Adrenal gland (tissue), 12 donors: Measurements from ENCODE around the gene VPS39. TPM values are rescaled to one million over a fixed set of nuclear protein-coding genes. Genes with fewer than 3 reads are reported as not detected.

ENCODE experiments used
- DNase-seq, 7 donors: peaks; one replicate each; pipeline ENCODE4 v3.0.0-alpha.2; 2019 to 2020
- H3K27ac ChIP-seq, 5 donors: fragments of 200-600 bp; sonication (generic) in 4 of 5; 1 replicate in 3 of 5; 2 replicates in 2 of 5; pipeline versions ENCODE4 v1.5.1 to v1.8.0; 2016 to 2020; ENCODE audit warnings: mild to moderate bottlenecking in 1 of 5
- H3K27me3 ChIP-seq: fragments of 200-600 bp; 2 replicates; pipeline ENCODE4 v1.8.0; 2021
- H3K36me3 ChIP-seq, 2 donors: fragments of 200-600 bp; replicated peaks in 1 of 2; 1 replicate in 1 of 2; 2 replicates in 1 of 2; pipeline versions ENCODE4 v1.5.1 to v1.8.0; 2018 to 2022
- H3K4me1 ChIP-seq, 2 donors: fragments of 200-600 bp; replicated peaks in 1 of 2; 1 replicate in 1 of 2; 2 replicates in 1 of 2; pipeline versions ENCODE4 v1.5.1 to v1.8.0; 2018 to 2021
- H3K4me3 ChIP-seq, 4 donors: fragments of 200-600 bp; sonication (generic) in 3 of 4; one replicate each; pipeline ENCODE4 v1.5.1; 2016 to 2018
- H3K9me3 ChIP-seq, 3 donors: fragments of 200-600 bp; sonication (generic) in 1 of 3; replicated peaks in 1 of 3; 1 replicate in 2 of 3; 2 replicates in 1 of 3; pipeline versions ENCODE4 v1.5.1 to v1.8.0; 2016 to 2021
- POLR2A ChIP-seq, 2 donors: fragments of 450-650 bp; IDR thresholded peaks; one replicate each; pipeline ENCODE4 v1.6.1; 2017; ENCODE audit warnings: antibody characterized with exemption in 2 of 2, mild to moderate bottlenecking in 2 of 2, moderate library complexity in 1 of 2
- WGBS, 4 donors: extraction: QIAGEN DNeasy Blood & Tissue Kit in 2 of 4; methylation state at CpG; one replicate each; pipeline versions ENCODE4 v1.1.5 to v1.1.7; 2013 to 2017; 5-methylcytosine and 5-hydroxymethylcytosine counted together
- intact Hi-C, 2 donors: fragments of 100-400 bp; cut with DNase I; formaldehyde crosslinking; loops; one replicate each; pipeline versions ENCODE4 v1.14.1 to v1.15.0; 2022 to 2023
- polyA plus RNA-seq, 3 donors: library from polyadenylated mRNA; stranded (reverse); fragments of 200-250 nt in 2 of 3; fragments of 350-450 nt in 1 of 3; fragmentation: Illumina TruSeq in 1 of 3; extraction: RNeasy Lipid Tissue Mini Kit (QIAGEN cat#74804) in 1 of 3; gene quantifications; one replicate each; pipeline ENCODE4 v1.2.3, GENCODE V29; 2013 to 2014
- total RNA-seq, 9 donors: library from RNA; depleted of rRNA in 4 of 9; stranded (reverse); fragments of >200 nt in 4 of 9; fragments of 120-200 nt in 1 of 9; fragmentation: NEBNext Ultra II Directional in 1 of 9; extraction: Animal tissue kit (Norgen Biotek cat#: 25700) in 1 of 9; gene quantifications; one replicate each; pipeline versions ENCODE4 v1.1.0 to v1.2.4, GENCODE V29; 2013 to 2023
- TF ChIP-seq, protein P1 (sequence below), 6 experiments: fragments of 450-650 bp in 4 of 6; fragments of 200-600 bp in 2 of 6; sonication (generic) in 1 of 6; IDR thresholded peaks; 1 replicate in 5 of 6; 2 replicates in 1 of 6; pipeline versions ENCODE4 v1.5.1 to v1.8.0; 2016 to 2021; ENCODE audit warnings: antibody characterized with exemption in 6 of 6, mild to moderate bottlenecking in 2 of 6, moderate library complexity in 1 of 6
- donor health status: healthy with polysubstance abuse.
- donor health status: Bipolar disorder and iron deficiency.
- donor health status: DM: yes; HTN: yes; CAD: no.
- donor health status: DM: no; HTN: no; CAD: no.
- donor health status: DM: no; HTN: no; CAD: no.
- donor health status: DM: yes; HTN: yes; CAD: no.

The VPS39 gene
- total and polyA plus RNA-seq, 12 donors = 42.4 to 159 (median 70.4) TPM

GRCh38 chr15:42228036-42228435, 19.9 kb upstream of the VPS39 start:
- Histone ChIP-seq H3K4me1 (no peaks in the 10 kb centered on the region), H3K36me3 (peaks cover 0 to 71% of the 10 kb centered on the region in 2 donors), H3K27ac (no peak overlapping the region), H3K9me3 (no peaks in the 10 kb centered on the region), H3K27me3 (no peaks in the 10 kb centered on the region), H3K4me3 (no peak overlapping the region)
- no peak for DNase-seq
- WGBS, 4 donors = 45 to 67% (median 58%) methylated on average over 1 of the region's 1 CpG
- TF ChIP-seq, protein P1, sequence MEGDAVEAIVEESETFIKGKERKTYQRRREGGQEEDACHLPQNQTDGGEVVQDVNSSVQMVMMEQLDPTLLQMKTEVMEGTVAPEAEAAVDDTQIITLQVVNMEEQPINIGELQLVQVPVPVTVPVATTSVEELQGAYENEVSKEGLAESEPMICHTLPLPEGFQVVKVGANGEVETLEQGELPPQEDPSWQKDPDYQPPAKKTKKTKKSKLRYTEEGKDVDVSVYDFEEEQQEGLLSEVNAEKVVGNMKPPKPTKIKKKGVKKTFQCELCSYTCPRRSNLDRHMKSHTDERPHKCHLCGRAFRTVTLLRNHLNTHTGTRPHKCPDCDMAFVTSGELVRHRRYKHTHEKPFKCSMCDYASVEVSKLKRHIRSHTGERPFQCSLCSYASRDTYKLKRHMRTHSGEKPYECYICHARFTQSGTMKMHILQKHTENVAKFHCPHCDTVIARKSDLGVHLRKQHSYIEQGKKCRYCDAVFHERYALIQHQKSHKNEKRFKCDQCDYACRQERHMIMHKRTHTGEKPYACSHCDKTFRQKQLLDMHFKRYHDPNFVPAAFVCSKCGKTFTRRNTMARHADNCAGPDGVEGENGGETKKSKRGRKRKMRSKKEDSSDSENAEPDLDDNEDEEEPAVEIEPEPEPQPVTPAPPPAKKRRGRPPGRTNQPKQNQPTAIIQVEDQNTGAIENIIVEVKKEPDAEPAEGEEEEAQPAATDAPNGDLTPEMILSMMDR (IDR thresholded peaks at IDR 0.05) = no peak
- TF ChIP-seq POLR2A (IDR thresholded peaks at IDR 0.05) = no peak
- intact Hi-C loops = no loop called here

- DNase-seq = no peak
- Histone ChIP-seq H3K27ac (no peak overlapping the region), H3K4me3 (no peak overlapping the region), H3K9me3 (no peaks in the 10 kb centered on the region), H3K36me3 (peaks cover 0 to 65% of the 10 kb centered on the region in 2 donors), H3K27me3 (no peaks in the 10 kb centered on the region), H3K4me1 (no peaks in the 10 kb centered on the region)
- intact Hi-C loops = no loop called here
- 82 to 97% (median 96%) methylated on average over 5 of the region's 5 CpGs for WGBS, 4 donors
- TF ChIP-seq, protein P1 (IDR thresholded peaks at IDR 0.05) = no peak
Measured at GRCh38 chr15:42226648-42227047, 18.5 kb upstream of the VPS39 start.

- H3K4me1 ChIP-seq = no peaks in the 10 kb centered on the region
- intact Hi-C loops = no loop called here
- TF ChIP-seq POLR2A (IDR thresholded peaks at IDR 0.05) = no peak
- TF ChIP-seq, protein P1 (IDR thresholded peaks at IDR 0.05) = no peak
- H3K36me3 ChIP-seq = peaks cover 0 to 64% of the 10 kb centered on the region in 2 donors
- no peaks in the 10 kb centered on the region for H3K9me3 ChIP-seq
- DNase-seq = no peak
- no peak overlapping the region for H3K27ac ChIP-seq
- H3K27me3 ChIP-seq = no peaks in the 10 kb centered on the region
- 45 to 49% (median 48%) methylated on average over 2 of the region's 2 CpGs for WGBS, 4 donors
- no peak overlapping the region for H3K4me3 ChIP-seq
Measured at GRCh38 chr15:42220216-42220615, 12.1 kb upstream of the VPS39 start.

DNA sequence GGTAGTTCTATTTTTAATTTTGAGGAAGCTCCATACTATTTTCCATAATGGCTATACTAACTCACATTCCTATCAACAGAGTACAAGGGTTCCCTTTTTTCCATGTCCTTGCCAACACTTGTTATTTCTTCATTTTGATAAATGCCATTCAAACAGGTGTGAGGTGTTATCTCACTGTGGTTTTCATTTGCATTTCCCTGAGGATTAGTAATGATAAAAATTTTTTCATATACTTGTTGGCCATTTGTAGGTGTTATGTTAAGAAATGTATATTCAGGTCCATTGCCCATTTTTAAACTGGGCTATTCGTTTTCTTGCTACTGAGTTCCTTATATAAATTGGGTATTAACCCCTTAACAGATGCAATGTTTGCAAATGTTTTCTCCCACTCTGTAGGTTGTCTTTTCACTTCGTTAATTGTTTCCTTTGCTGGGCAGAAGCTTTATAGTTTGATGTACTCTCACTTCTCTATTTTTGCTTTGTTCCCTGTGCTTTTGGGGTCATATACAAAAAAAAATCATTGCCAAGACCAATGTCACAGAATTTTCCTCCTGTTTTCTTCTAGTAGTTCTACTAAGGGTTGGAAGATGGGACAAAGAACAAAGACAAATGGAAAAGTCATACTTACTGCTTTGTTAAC, 11.0 kb upstream of the VPS39 start:
- intact Hi-C loops = no loop called here
- TF ChIP-seq, protein P1 (IDR thresholded peaks at IDR 0.05) = no peak
- no peak for TF ChIP-seq POLR2A (IDR thresholded peaks at IDR 0.05)
- no peaks in the 10 kb centered on the region for H3K9me3 ChIP-seq
- no peaks in the 10 kb centered on the region for H3K4me1 ChIP-seq
- no peak for DNase-seq
- H3K27ac ChIP-seq = no peak overlapping the region
- H3K27me3 ChIP-seq = no peaks in the 10 kb centered on the region
- 31 to 38% (median 33%) methylated on average over 2 of the region's 2 CpGs for WGBS, 4 donors
- peaks cover 0 to 55% of the 10 kb centered on the region in 2 donors for H3K36me3 ChIP-seq
- no peak overlapping the region for H3K4me3 ChIP-seq
